Hepatocyte (in vitro differentiated cells): Measurements from ENCODE around the gene TBC1D30. TPM values are rescaled to one million over a fixed set of nuclear protein-coding genes. Genes with fewer than 3 reads are reported as not detected.

ENCODE experiments used
- DNase-seq: peaks from one replicate; pipeline ENCODE4 v3.0.0-alpha.2; 2016; ENCODE audit warnings: low spot score
- H2AFZ ChIP-seq: fragments of 200-600 bp; sonication (generic); 2 replicates; pipeline ENCODE4 v1.6.0; 2016; ENCODE audit warnings: antibody characterized with exemption, mild to moderate bottlenecking
- H3K27ac ChIP-seq: fragments of 200-600 bp; sonication (generic); 2 replicates; pipeline ENCODE4 v1.5.1; 2016; ENCODE audit warnings: mild to moderate bottlenecking
- H3K27me3 ChIP-seq: fragments of 200-600 bp; sonication (generic); 2 replicates; pipeline ENCODE4 v1.6.1; 2016
- H3K36me3 ChIP-seq: fragments of 200-600 bp; sonication (generic); replicated peaks from 2 replicates; pipeline ENCODE4 v1.5.1; 2016; ENCODE audit warnings: low read depth; ENCODE audit not compliant: insufficient read depth
- H3K4me1 ChIP-seq: fragments of 200-600 bp; sonication (generic); 2 replicates; pipeline ENCODE4 v1.5.1; 2016; ENCODE audit warnings: mild to moderate bottlenecking, moderate library complexity; ENCODE audit not compliant: insufficient read depth
- H3K4me2 ChIP-seq: fragments of 200-600 bp; sonication (generic); 2 replicates; pipeline ENCODE4 v1.6.0; 2016
- H3K4me3 ChIP-seq: fragments of 200-600 bp; sonication (generic); 2 replicates; pipeline ENCODE4 v1.5.1; 2016; ENCODE audit warnings: mild to moderate bottlenecking
- H3K79me2 ChIP-seq: fragments of 200-600 bp; sonication (generic); 2 replicates; pipeline ENCODE4 v1.6.0; 2017; ENCODE audit warnings: mild to moderate bottlenecking
- H3K9me2 ChIP-seq: fragments of 200-600 bp; sonication (generic); replicated peaks from 2 replicates; pipeline ENCODE4 v1.6.0; 2017; ENCODE audit warnings: mild to moderate bottlenecking; ENCODE audit not compliant: insufficient read depth
- H3K9me3 ChIP-seq: fragments of 200-600 bp; sonication (generic); 2 replicates; pipeline ENCODE4 v1.5.1; 2016; ENCODE audit warnings: low read depth, mild to moderate bottlenecking
- H4K20me1 ChIP-seq: fragments of 200-600 bp; sonication (generic); 2 replicates; pipeline ENCODE4 v1.6.0; 2016; ENCODE audit warnings: mild to moderate bottlenecking; ENCODE audit not compliant: insufficient read depth, poor library complexity, severe bottlenecking
- EZH2 ChIP-seq: fragments of 200-600 bp; sonication (generic); IDR thresholded peaks from 2 replicates; pipeline ENCODE4 v1.6.1; 2016; ENCODE audit warnings: antibody characterized with exemption, mild to moderate bottlenecking, borderline replicate concordance
- EZH2phosphoT487 ChIP-seq: fragments of 200-600 bp; sonication (generic); IDR thresholded peaks from one replicate; pipeline ENCODE4 v1.6.1; 2018; ENCODE audit warnings: antibody characterized with exemption, mild to moderate bottlenecking, low read depth, moderate library complexity; ENCODE audit not compliant: unreplicated experiment, severe bottlenecking
- WGBS: methylation state at CpG from one replicate; pipeline ENCODE4 v1.1.6; 2016; ENCODE audit warnings: low lambda C conversion rate; ENCODE audit errors: missing lambda C conversion rate; 5-methylcytosine and 5-hydroxymethylcytosine counted together
- polyA plus RNA-seq: library from polyadenylated mRNA; unstranded; fragments of >200 nt; fragmentation: Nextera tagmentation; extraction: Ambion mirVana; gene quantifications from 2 replicates; pipeline ENCODE4 v1.2.1, GENCODE V29; 2016
- total RNA-seq: library from RNA; depleted of rRNA; stranded (reverse); fragments of >200 nt; gene quantifications from 2 replicates; pipeline ENCODE4 v1.2.3, GENCODE V29; 2014
- TF ChIP-seq, protein P1 (sequence below): fragments of 200-600 bp; sonication (generic); IDR thresholded peaks from 2 replicates; pipeline ENCODE4 v1.5.1; 2016; ENCODE audit warnings: antibody characterized with exemption, mild to moderate bottlenecking; ENCODE audit not compliant: poor library complexity

The TBC1D30 gene
- total and polyA plus RNA-seq, 2 experiments from 2014 or later: 5.3 to 5.6 TPM

DNA sequence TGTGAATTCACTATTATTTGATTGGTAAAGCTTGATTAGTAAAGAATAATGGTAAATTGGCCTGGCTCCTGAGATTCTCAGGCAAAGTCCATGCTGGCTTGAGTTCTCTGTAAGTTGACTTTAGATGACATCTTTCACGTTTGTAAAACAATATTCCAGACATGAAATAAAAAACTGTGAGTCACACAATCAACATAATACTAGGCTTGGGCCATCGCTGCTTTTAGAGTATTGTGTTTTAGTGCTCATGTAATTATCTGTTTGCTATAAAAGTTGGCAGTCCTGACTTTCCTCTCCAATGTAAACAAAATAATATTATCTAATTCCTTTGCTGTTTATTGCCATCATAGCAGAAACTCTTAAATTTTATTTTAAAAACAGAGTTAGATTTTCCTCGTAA is 3.9 kb upstream of the TBC1D30 start:
- 78% methylated on average over 3 of the region's 3 CpGs for WGBS
- Histone ChIP-seq H3K79me2 (no peaks in the 10 kb centered on the region), H2AFZ (no peak overlapping the region), H3K4me3 (no peak overlapping the region), H3K4me2 (no peak overlapping the region), H3K9me2 (no peaks in the 10 kb centered on the region), H4K20me1 (no peaks in the 10 kb centered on the region), H3K9me3 (no peaks in the 10 kb centered on the region), H3K27me3 (peaks cover 24% of the 10 kb centered on the region), H3K27ac (no peak overlapping the region), H3K4me1 (peaks cover 12% of the 10 kb centered on the region), H3K36me3 (no peaks in the 10 kb centered on the region)
- no peak for DNase-seq
- TF ChIP-seq EZH2: no peak

DNA sequence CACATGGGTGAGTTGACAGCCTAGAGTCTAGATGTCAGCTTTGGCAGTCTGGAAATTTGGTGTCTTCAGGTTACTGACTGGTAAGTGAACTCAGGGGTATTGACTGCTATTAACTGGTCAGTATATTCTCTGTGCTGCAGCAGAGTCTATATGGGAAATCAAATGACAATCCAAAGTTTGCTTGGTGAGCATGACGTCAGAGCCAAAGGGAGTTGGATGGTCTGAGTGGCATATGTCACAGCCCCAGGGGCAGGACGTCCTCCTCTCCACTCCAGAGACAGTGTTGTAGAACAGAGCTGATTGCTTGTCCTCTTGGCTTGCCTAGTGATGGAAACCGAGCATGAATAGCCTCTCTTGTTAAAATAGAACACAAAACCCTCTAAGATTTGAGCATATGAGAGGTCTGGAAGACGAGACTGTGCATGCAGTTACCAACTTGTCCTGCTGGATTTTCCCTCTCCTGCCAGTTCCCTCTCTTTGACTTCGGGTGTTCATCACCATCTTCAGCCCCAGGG is 3.3 kb upstream of the TBC1D30 start:
- 84% methylated on average over 5 of the region's 5 CpGs for WGBS
- no peak overlapping the region for H3K4me3 ChIP-seq
- H3K9me2 ChIP-seq: no peaks in the 10 kb centered on the region
- H3K4me2 ChIP-seq: no peak overlapping the region
- peaks cover 15% of the 10 kb centered on the region for H3K4me1 ChIP-seq
- peaks cover 30% of the 10 kb centered on the region for H3K27me3 ChIP-seq
- no peaks in the 10 kb centered on the region for H4K20me1 ChIP-seq
- TF ChIP-seq EZH2phosphoT487 (no peak), EZH2 (no peak)
- TF ChIP-seq, protein P1, sequence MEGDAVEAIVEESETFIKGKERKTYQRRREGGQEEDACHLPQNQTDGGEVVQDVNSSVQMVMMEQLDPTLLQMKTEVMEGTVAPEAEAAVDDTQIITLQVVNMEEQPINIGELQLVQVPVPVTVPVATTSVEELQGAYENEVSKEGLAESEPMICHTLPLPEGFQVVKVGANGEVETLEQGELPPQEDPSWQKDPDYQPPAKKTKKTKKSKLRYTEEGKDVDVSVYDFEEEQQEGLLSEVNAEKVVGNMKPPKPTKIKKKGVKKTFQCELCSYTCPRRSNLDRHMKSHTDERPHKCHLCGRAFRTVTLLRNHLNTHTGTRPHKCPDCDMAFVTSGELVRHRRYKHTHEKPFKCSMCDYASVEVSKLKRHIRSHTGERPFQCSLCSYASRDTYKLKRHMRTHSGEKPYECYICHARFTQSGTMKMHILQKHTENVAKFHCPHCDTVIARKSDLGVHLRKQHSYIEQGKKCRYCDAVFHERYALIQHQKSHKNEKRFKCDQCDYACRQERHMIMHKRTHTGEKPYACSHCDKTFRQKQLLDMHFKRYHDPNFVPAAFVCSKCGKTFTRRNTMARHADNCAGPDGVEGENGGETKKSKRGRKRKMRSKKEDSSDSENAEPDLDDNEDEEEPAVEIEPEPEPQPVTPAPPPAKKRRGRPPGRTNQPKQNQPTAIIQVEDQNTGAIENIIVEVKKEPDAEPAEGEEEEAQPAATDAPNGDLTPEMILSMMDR: no peak
- H3K27ac ChIP-seq: no peak overlapping the region
- no peaks in the 10 kb centered on the region for H3K9me3 ChIP-seq
- DNase-seq: no peak
- H3K36me3 ChIP-seq: no peaks in the 10 kb centered on the region
- no peaks in the 10 kb centered on the region for H3K79me2 ChIP-seq
- no peak overlapping the region for H2AFZ ChIP-seq

DNA sequence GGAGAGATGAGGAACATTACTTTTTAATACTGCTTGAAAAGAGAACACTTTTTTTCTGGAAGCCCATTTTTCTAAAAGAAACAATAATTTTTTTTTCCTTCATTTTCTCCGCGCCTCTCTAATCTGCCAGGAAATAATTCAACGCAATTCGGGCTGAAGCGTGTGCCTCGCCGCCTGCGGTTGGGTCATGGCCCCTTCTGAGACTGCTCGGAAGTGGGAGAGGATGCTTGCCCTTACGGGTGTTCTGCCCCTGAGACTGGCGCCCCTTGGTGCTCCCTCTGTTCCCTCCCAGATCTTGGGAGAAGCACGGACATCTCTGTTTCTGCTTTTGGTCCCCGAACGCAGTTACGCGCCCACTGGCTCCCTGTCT is 332 bp upstream of the TBC1D30 start:
- Histone ChIP-seq H3K9me2 (no peaks in the 10 kb centered on the region), H3K4me1 (peaks cover 19% of the 10 kb centered on the region), H3K27ac (no peak overlapping the region), H4K20me1 (no peaks in the 10 kb centered on the region), H3K4me3 (peak overlapping the region; percentile 49), H3K79me2 (no peaks in the 10 kb centered on the region), H3K27me3 (peaks cover 57% of the 10 kb centered on the region), H3K36me3 (no peaks in the 10 kb centered on the region), H3K4me2 (peak overlapping the region; percentile 99), H2AFZ (peak overlapping the region; percentile 45), H3K9me3 (no peaks in the 10 kb centered on the region)
- DNase-seq: no peak
- TF ChIP-seq, protein P1: no peak
- TF ChIP-seq EZH2phosphoT487 (no peak), EZH2 (no peak)
- WGBS: 7% methylated on average over 16 of the region's 16 CpGs

DNA sequence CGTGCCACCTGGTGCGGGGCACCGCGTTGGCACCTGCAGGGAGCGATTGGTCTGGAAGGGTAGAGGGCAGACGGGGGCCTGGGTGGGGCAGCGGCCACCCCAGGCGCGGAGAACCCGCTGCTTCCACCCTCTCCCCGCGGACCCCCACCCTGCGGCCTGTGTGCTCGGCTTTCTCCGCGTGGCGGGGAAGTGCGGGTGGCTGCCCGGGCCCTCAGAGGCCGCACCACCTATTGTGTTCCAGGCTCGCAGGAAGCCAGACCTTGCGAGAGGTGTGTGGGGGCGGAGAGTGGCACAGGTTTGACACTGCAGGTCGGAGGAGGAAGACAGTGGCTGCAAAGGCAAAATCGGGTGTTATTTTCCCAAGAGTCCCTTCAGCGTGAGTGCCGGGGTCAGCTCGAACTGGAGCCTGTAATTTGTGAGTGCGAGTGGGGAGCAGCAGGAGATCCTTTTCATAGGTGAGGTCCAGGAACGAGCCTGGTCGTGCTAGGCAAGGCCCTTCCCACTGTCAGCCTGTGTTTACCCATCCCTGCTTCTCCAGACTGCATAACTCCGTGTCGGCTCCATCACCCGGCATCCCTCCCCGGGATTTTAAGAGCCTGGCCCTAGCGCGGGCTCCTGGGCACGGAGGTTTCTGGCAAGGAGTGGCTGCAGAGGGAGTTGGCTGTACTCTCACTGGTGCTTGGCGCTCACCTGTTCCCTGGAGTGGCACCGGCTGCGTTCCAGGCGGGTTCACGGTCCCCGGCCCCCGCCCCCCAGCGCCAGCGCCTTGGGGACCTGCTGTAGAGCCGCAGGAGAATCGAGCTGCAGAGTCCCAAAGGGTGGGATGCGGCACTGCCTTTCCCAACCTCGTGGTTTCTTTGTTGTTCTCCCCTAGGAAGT is 935 bp downstream of the TBC1D30 start:
- Histone ChIP-seq H3K79me2 (no peaks in the 10 kb centered on the region), H3K27ac (no peak overlapping the region), H3K36me3 (no peaks in the 10 kb centered on the region), H2AFZ (no peak overlapping the region), H4K20me1 (no peaks in the 10 kb centered on the region), H3K9me3 (no peaks in the 10 kb centered on the region), H3K4me3 (no peak overlapping the region), H3K4me2 (peak overlapping the region; percentile 99), H3K27me3 (peaks cover 57% of the 10 kb centered on the region), H3K9me2 (no peaks in the 10 kb centered on the region), H3K4me1 (peaks cover 19% of the 10 kb centered on the region)
- TF ChIP-seq EZH2: peak; percentile 64
- TF ChIP-seq, protein P1: no peak
- no peak for TF ChIP-seq EZH2phosphoT487
- no peak for DNase-seq
- WGBS: 6% methylated on average over 46 of the region's 51 CpGs
